Measurements from ENCODE around the gene RNF144A. TPM values are rescaled to one million over a fixed set of nuclear protein-coding genes. Genes with fewer than 3 reads are reported as not detected.

RNF144A gene
- total RNA-seq, 1 experiment from 2014 or later: 13.6 TPM

- Histone ChIP-seq H3K9me3 (ENCODE audit: low read depth, low read length, poor library complexity, severe bottlenecking) (peaks cover 4% of the 10 kb centered on the region), H3K4me1 (ENCODE audit: insufficient read depth, low read length, poor library complexity, severe bottlenecking) (peaks cover 4% of the 10 kb centered on the region), H3K36me3 (ENCODE audit: insufficient read depth, low read length, poor library complexity, severe bottlenecking) (no peaks in the 10 kb centered on the region), H3K4me3 (ENCODE audit: low read depth, low read length, poor library complexity, severe bottlenecking) (no peak overlapping the region), H3K27me3 (replicated peaks; ENCODE audit: insufficient read depth, low read depth, low read length, poor library complexity) (no peaks in the 10 kb centered on the region), H3K27ac (ENCODE audit: low read depth, low read length, poor library complexity, severe bottlenecking) (no peak overlapping the region)
- intact Hi-C loops (cut with micrococcal nuclease; ENCODE audit: unreplicated experiment): no loop called here
- ChIA-PET CTCF (no interaction called here), POLR2A (ENCODE audit: low non-redundant PET) (no interaction called here)
- no TSS peak for BruUV-seq (replicated peaks)
- no peak for DNase-seq (ENCODE audit: low spot score)
- TF ChIP-seq EZH2 (IDR thresholded peaks at IDR 0.05; ENCODE audit: borderline replicate concordance, low read depth, low read length, poor library complexity, severe bottlenecking) (no peak), CTCF (conservative IDR thresholded peaks at IDR 0.05; ENCODE audit: low read depth, low read length) (no peak)
Measured at GRCh38 chr2:6879011-6879410, 38.2 kb upstream of the RNF144A start.

- intact Hi-C loops (cut with micrococcal nuclease; ENCODE audit: unreplicated experiment): no loop called here
- POLR2A ChIA-PET (ENCODE audit: low non-redundant PET): no interaction called here
- Histone ChIP-seq H3K4me1 (ENCODE audit: insufficient read depth, low read length, poor library complexity, severe bottlenecking) (peaks cover 4% of the 10 kb centered on the region), H3K9me3 (ENCODE audit: low read depth, low read length, poor library complexity, severe bottlenecking) (no peaks in the 10 kb centered on the region), H3K27ac (ENCODE audit: low read depth, low read length, poor library complexity, severe bottlenecking) (no peak overlapping the region), H3K36me3 (ENCODE audit: insufficient read depth, low read length, poor library complexity, severe bottlenecking) (no peaks in the 10 kb centered on the region), H3K27me3 (replicated peaks; ENCODE audit: insufficient read depth, low read depth, low read length, poor library complexity) (no peaks in the 10 kb centered on the region), H3K4me3 (ENCODE audit: low read depth, low read length, poor library complexity, severe bottlenecking) (no peak overlapping the region)
- no TSS peak for BruUV-seq (replicated peaks)
- DNase-seq (ENCODE audit: low spot score): peak; percentile 42
- CTCF ChIA-PET: no interaction called here
- TF ChIP-seq EZH2 (IDR thresholded peaks at IDR 0.05; ENCODE audit: borderline replicate concordance, low read depth, low read length, poor library complexity, severe bottlenecking): no peak
- no peak for TF ChIP-seq CTCF (conservative IDR thresholded peaks at IDR 0.05; ENCODE audit: low read depth, low read length)
Measured at GRCh38 chr2:6880200-6880733, 36.9 kb upstream of the RNF144A start.

- Histone ChIP-seq H3K4me1 (ENCODE audit: insufficient read depth, low read length, poor library complexity, severe bottlenecking) (peaks cover 4% of the 10 kb centered on the region), H3K27ac (ENCODE audit: low read depth, low read length, poor library complexity, severe bottlenecking) (no peak overlapping the region), H3K36me3 (ENCODE audit: insufficient read depth, low read length, poor library complexity, severe bottlenecking) (no peaks in the 10 kb centered on the region), H3K9me3 (ENCODE audit: low read depth, low read length, poor library complexity, severe bottlenecking) (no peaks in the 10 kb centered on the region), H3K27me3 (replicated peaks; ENCODE audit: insufficient read depth, low read depth, low read length, poor library complexity) (no peaks in the 10 kb centered on the region), H3K4me3 (ENCODE audit: low read depth, low read length, poor library complexity, severe bottlenecking) (no peak overlapping the region)
- BruUV-seq (replicated peaks): no TSS peak
- intact Hi-C loops (cut with micrococcal nuclease; ENCODE audit: unreplicated experiment): no loop called here
- DNase-seq (ENCODE audit: low spot score): no peak
- POLR2A ChIA-PET (ENCODE audit: low non-redundant PET): no interaction called here
- CTCF ChIA-PET: no interaction called here
- TF ChIP-seq CTCF (conservative IDR thresholded peaks at IDR 0.05; ENCODE audit: low read depth, low read length) (no peak), EZH2 (IDR thresholded peaks at IDR 0.05; ENCODE audit: borderline replicate concordance, low read depth, low read length, poor library complexity, severe bottlenecking) (no peak)
Measured at GRCh38 chr2:6881046-6881445, 36.2 kb upstream of the RNF144A start.

Measured in A673 (cell line).